NCI-H69 (cell line): ENCODE results near the gene ERMP1.
A peak's percentile ranks its signal among the peaks of the same experiment; 100 is the strongest.
"Not testable (repeated sequence)": the region's sequence is repeated elsewhere in the genome, so short reads cannot be mapped to it uniquely, and the experiment has no call there.

Experiments used
- DNase-seq: peaks from one replicate; lab custom pipeline; 2025; lab: John Stamatoyannopoulos, UW

The ERMP1 gene

GRCh38 chr9:5818424-5819142 is 14.3 kb downstream of the ERMP1 start:
- no peak for DNase-seq

GRCh38 chr9:5817862-5818261 is 15.1 kb downstream of the ERMP1 start:
- no peak for DNase-seq

GRCh38 chr9:5815461-5815860 is 17.5 kb downstream of the ERMP1 start:
- DNase-seq = no peak

- DNase-seq = peak; percentile 14
These were observed 19.1 kb downstream of the ERMP1 start for GRCh38 chr9:5813824-5814223.

- no peak for DNase-seq
These were observed 21.2 kb downstream of the ERMP1 start for GRCh38 chr9:5811751-5812150.

- DNase-seq = no peak
These were observed 27.4 kb downstream of the ERMP1 start for GRCh38 chr9:5805478-5805877.

GRCh38 chr9:5801739-5802113 is 31.2 kb downstream of the ERMP1 start:
- DNase-seq = no peak

- DNase-seq = peak; percentile 56
These were observed 31.8 kb downstream of the ERMP1 start for GRCh38 chr9:5800969-5801738.

- DNase-seq = not testable (repeated sequence)
These were observed 32.5 kb downstream of the ERMP1 start for GRCh38 chr9:5800378-5800777.

GRCh38 chr9:5799314-5799713 is 33.6 kb downstream of the ERMP1 start:
- peak; percentile 42 for DNase-seq

- no peak for DNase-seq
These were observed 34.3 kb downstream of the ERMP1 start for GRCh38 chr9:5798581-5798980.

- no peak for DNase-seq
These were observed 36.6 kb downstream of the ERMP1 start for GRCh38 chr9:5796298-5796697.

GRCh38 chr9:5793812-5794211 is 39.1 kb downstream of the ERMP1 start:
- no peak for DNase-seq

GRCh38 chr9:5791870-5792269 is 41.0 kb downstream of the ERMP1 start:
- no peak for DNase-seq

- DNase-seq = no peak
These were observed 42.0 kb downstream of the ERMP1 start for GRCh38 chr9:5790923-5791322.

GRCh38 chr9:5789489-5789888 is 43.4 kb downstream of the ERMP1 start:
- no peak for DNase-seq

GRCh38 chr9:5787759-5788302 is 45.1 kb downstream of the ERMP1 start:
- DNase-seq = no peak

- no peak for DNase-seq
These were observed 45.7 kb downstream of the ERMP1 start for GRCh38 chr9:5787220-5787619.

- DNase-seq = no peak
These were observed 46.4 kb downstream of the ERMP1 start for GRCh38 chr9:5786370-5787127.

- DNase-seq = no peak
These were observed 48.2 kb downstream of the ERMP1 start for GRCh38 chr9:5784526-5785315.

- no peak for DNase-seq
These were observed 48.9 kb downstream of the ERMP1 start for GRCh38 chr9:5783982-5784381.

GRCh38 chr9:5783420-5783819 is 49.5 kb downstream of the ERMP1 start:
- not testable (repeated sequence) for DNase-seq
